Esophagus squamous epithelium (tissue), 4 donors: ENCODE data around the gene OR10H3.

Experiments used
- CTCF ChIP-seq, 6 experiments: fragments of 450-650 bp in 4 of 6; fragments of 200-600 bp in 2 of 6; sonication (generic) in 2 of 6; IDR thresholded peaks; one replicate each; pipeline ENCODE4 v1.5.1; 2016 to 2019; ENCODE audit warnings: antibody characterized with exemption in 6 of 6, mild to moderate bottlenecking in 4 of 6, moderate library complexity in 4 of 6
- POLR2A ChIP-seq, 4 donors: fragments of 450-650 bp; IDR thresholded peaks; one replicate each; pipeline ENCODE4 v1.6.1; 2017; ENCODE audit warnings: antibody characterized with exemption in 4 of 4, mild to moderate bottlenecking in 4 of 4, moderate library complexity in 3 of 4

- no peak for TF ChIP-seq CTCF (IDR thresholded peaks at IDR 0.05)
- TF ChIP-seq POLR2A (IDR thresholded peaks at IDR 0.05): no peak
These were observed 5.4 kb upstream of the OR10H3 start for GRCh38 chr19:15732388-15732787.
